WTC11 (cell line): ENCODE measurements around the gene PRR30. TPM values are rescaled to one million over a fixed set of nuclear protein-coding genes. Genes with fewer than 3 reads are reported as not detected.

Source experiments
- ATAC-seq: fragments of 200-7000 bp; cut with Tn5 transposase; 2 replicates; pipeline ENCODE4 v1.10.0; 2021; ENCODE audit warnings: mild to moderate bottlenecking, moderate library complexity
- CTCF ChIA-PET: fragments of 300-600 bp; sonication (Branson Sonifier 250); formaldehyde crosslinking; loops from one replicate; lab custom pipeline; 2021; ENCODE audit warnings: antibody characterized with exemption; lab: Charles Lee
- POLR2A ChIA-PET: fragments of 350-600 bp; sonication (Branson Sonifier 250); formaldehyde crosslinking; loops from one replicate; lab custom pipeline; 2021; ENCODE audit warnings: antibody characterized with exemption; lab: Charles Lee
- DNase-seq: peaks from one replicate; pipeline ENCODE4 v3.0.0; 2021; ENCODE audit warnings: low spot score
- H3K27ac Mint-ChIP-seq: 2 replicates; pipeline ENCODE4 v1.8.0; 2021; ENCODE audit warnings: mixed read lengths
- H3K27me3 Mint-ChIP-seq: 2 replicates; pipeline ENCODE4 v1.8.0; 2021; ENCODE audit warnings: low read depth, mild to moderate bottlenecking, moderate library complexity, mixed read lengths
- H3K36me3 Mint-ChIP-seq: 2 replicates; pipeline ENCODE4 v1.8.0; 2021; ENCODE audit warnings: mixed read lengths
- H3K4me1 Mint-ChIP-seq: 2 replicates; pipeline ENCODE4 v1.8.0; 2022; ENCODE audit warnings: mixed read lengths
- H3K4me3 Mint-ChIP-seq: 2 replicates; pipeline ENCODE4 v1.8.0; 2021; ENCODE audit warnings: mild to moderate bottlenecking, moderate library complexity, mixed read lengths
- H3K9me3 Mint-ChIP-seq: 2 replicates; pipeline ENCODE4 v1.8.0; 2021; ENCODE audit warnings: mixed read lengths
- ESRRA ChIP-seq: sonication (generic); formaldehyde crosslinking; IDR thresholded peaks from 2 replicates; pipeline ENCODE4 v1.8.1; 2022; ENCODE audit warnings: mild to moderate bottlenecking, missing genetic modification reagents, borderline replicate concordance
- FOXK1 ChIP-seq: sonication (generic); formaldehyde crosslinking; IDR thresholded peaks from 2 replicates; pipeline ENCODE4 v1.8.0; 2022; ENCODE audit warnings: mild to moderate bottlenecking, moderate library complexity, missing genetic modification reagents
- GABPB1 ChIP-seq: sonication (generic); formaldehyde crosslinking; IDR thresholded peaks from 2 replicates; pipeline ENCODE4 v1.8.1; 2023; ENCODE audit warnings: mild to moderate bottlenecking, missing genetic modification reagents
- IRF2 ChIP-seq: sonication (generic); formaldehyde crosslinking; IDR thresholded peaks from 2 replicates; pipeline ENCODE4 v1.8.0; 2022; ENCODE audit warnings: low read depth, missing genetic modification reagents, borderline replicate concordance
- MXD4 ChIP-seq: fragments of 250-450 bp; sonication (Bioruptor Pico); IDR thresholded peaks from 2 replicates; pipeline ENCODE4 v1.8.0; 2021; ENCODE audit warnings: mild to moderate bottlenecking, moderate library complexity, borderline replicate concordance
- NR2C2 ChIP-seq: sonication (generic); formaldehyde crosslinking; IDR thresholded peaks from 2 replicates; pipeline ENCODE4 v1.8.0; 2022; ENCODE audit warnings: mild to moderate bottlenecking, missing genetic modification reagents
- RELA ChIP-seq: sonication (generic); formaldehyde crosslinking; IDR thresholded peaks from 2 replicates; pipeline ENCODE4 v1.8.1; 2022; ENCODE audit warnings: missing genetic modification reagents, mild to moderate bottlenecking, borderline replicate concordance
- RORB ChIP-seq: fragments of 250-450 bp; sonication (Bioruptor Pico); IDR thresholded peaks from 2 replicates; pipeline ENCODE4 v1.9.0; 2021; ENCODE audit warnings: mild to moderate bottlenecking
- SP1 ChIP-seq: sonication (generic); formaldehyde crosslinking; conservative IDR thresholded peaks from 2 replicates; pipeline ENCODE4 v1.8.1; 2022; ENCODE audit warnings: missing genetic modification reagents
- ZBTB21 ChIP-seq: sonication (generic); formaldehyde crosslinking; IDR thresholded peaks from 2 replicates; pipeline ENCODE4 v1.8.1; 2023; ENCODE audit warnings: mild to moderate bottlenecking, missing genetic modification reagents, borderline replicate concordance
- ZNF121 ChIP-seq: sonication (generic); formaldehyde crosslinking; IDR thresholded peaks from 2 replicates; pipeline ENCODE4 v1.8.0; 2023; ENCODE audit warnings: missing genetic modification reagents
- ZNF232 ChIP-seq: sonication (generic); formaldehyde crosslinking; IDR thresholded peaks from 2 replicates; pipeline ENCODE4 v1.8.0; 2022; ENCODE audit warnings: mild to moderate bottlenecking, missing genetic modification reagents
- ZNF396 ChIP-seq: fragments of 250-450 bp; sonication (Bioruptor Pico); IDR thresholded peaks from 2 replicates; pipeline ENCODE4 v1.8.0; 2021; ENCODE audit warnings: mild to moderate bottlenecking, moderate library complexity, borderline replicate concordance
- ZNF423 ChIP-seq: fragments of 250-450 bp; sonication (Bioruptor Pico); IDR thresholded peaks from 2 replicates; pipeline ENCODE4 v2.1.2; 2022; ENCODE audit warnings: mild to moderate bottlenecking, moderate library complexity
- ZNF671 ChIP-seq: fragments of 250-450 bp; sonication (Bioruptor Pico); IDR thresholded peaks from 2 replicates; pipeline ENCODE4 v1.8.0; 2021; ENCODE audit warnings: mild to moderate bottlenecking
- total RNA-seq: library from RNA; stranded (reverse); gene quantifications from 3 replicates; pipeline ENCODE4 v1.2.3, GENCODE V29; 2021
- TF ChIP-seq, protein P1 (sequence below): fragments of 250-450 bp; sonication (Bioruptor Pico); IDR thresholded peaks from 2 replicates; pipeline ENCODE4 v1.8.0; 2021; ENCODE audit warnings: mild to moderate bottlenecking
- TF ChIP-seq, protein P2 (sequence below): sonication (generic); formaldehyde crosslinking; IDR thresholded peaks from 2 replicates; pipeline ENCODE4 v1.8.1; 2022; ENCODE audit warnings: low read depth, missing genetic modification reagents, borderline replicate concordance
- TF ChIP-seq, protein P3 (sequence below): sonication (generic); formaldehyde crosslinking; IDR thresholded peaks from 2 replicates; pipeline ENCODE4 v1.8.0; 2022; ENCODE audit warnings: mild to moderate bottlenecking, missing genetic modification reagents
- TF ChIP-seq, protein P4 (sequence below): sonication (generic); formaldehyde crosslinking; IDR thresholded peaks from 2 replicates; pipeline ENCODE4 v1.8.0; 2022; ENCODE audit warnings: missing genetic modification reagents
- TF ChIP-seq, protein P5 (sequence below): sonication (generic); formaldehyde crosslinking; IDR thresholded peaks from 2 replicates; pipeline ENCODE4 v1.8.1; 2023; ENCODE audit warnings: mild to moderate bottlenecking, missing genetic modification reagents, moderate library complexity
- TF ChIP-seq, protein P6 (sequence below): fragments of 250-450 bp; sonication (Bioruptor Pico); IDR thresholded peaks from 2 replicates; pipeline ENCODE4 v1.9.0; 2021; ENCODE audit warnings: mild to moderate bottlenecking, borderline replicate concordance

Gene PRR30
- total RNA-seq, 1 experiment from 2014 or later: not detected

DNA sequence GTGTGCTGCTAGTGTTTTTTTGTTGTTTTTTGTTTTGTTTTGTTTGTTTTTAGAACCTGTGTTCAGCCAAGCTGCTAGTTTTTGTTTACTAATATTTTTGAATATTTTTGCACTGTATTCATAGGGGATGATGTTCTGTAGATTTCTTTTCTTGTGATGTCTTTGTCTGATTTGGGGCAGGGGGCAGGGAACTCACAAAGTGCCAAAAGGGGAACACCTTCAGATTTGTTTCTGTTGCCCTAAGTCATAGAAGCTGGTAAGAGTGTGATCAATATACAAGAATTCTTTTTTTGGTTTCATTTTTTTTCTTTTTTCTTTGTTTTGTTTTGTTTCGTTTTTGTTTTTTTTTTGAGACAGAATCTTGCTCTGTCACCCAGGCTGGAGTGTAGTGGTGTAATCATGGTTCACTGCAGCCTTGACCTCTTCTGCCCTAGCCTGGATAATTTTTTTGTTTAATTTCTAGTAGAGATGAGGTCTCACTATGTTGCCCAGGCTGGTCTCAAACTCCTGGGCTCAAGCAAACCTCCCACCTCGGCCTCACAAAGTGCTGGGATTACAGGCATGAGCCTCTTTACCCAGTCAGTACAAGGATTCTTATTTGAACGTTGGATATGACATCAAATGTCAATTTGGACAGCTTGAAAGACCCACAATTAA lies 40.3 kb upstream of the PRR30 start:
- POLR2A ChIA-PET: no interaction called here
- no peaks in the 10 kb centered on the region for H3K4me1 Mint-ChIP-seq
- CTCF ChIA-PET: interaction anchor here (0.6 kb wide), 1 partner anchor 10 kb away, joined by 3 read pairs; no protein-coding TSS in a partner anchor
- no peak overlapping the region for H3K27ac Mint-ChIP-seq
- ATAC-seq (no peak), DNase-seq (no peak)
- H3K9me3 Mint-ChIP-seq: 0 out of 2 replicates have a peak, but pooled peaks cover 5% of the 10 kb centered on the region
- peaks cover 6% of the 10 kb centered on the region for H3K27me3 Mint-ChIP-seq
- no peak overlapping the region for H3K4me3 Mint-ChIP-seq
- TF ChIP-seq MXD4 (CRISPR knock-in tag) (no peak), RELA (CRISPR knock-in tag) (no peak), ZNF396 (CRISPR knock-in tag) (no peak), GABPB1 (CRISPR knock-in tag) (peak; percentile 20; the same call in 1 of the 2 replicates), RORB (CRISPR knock-in tag) (no peak)
- TF ChIP-seq, protein P1, sequence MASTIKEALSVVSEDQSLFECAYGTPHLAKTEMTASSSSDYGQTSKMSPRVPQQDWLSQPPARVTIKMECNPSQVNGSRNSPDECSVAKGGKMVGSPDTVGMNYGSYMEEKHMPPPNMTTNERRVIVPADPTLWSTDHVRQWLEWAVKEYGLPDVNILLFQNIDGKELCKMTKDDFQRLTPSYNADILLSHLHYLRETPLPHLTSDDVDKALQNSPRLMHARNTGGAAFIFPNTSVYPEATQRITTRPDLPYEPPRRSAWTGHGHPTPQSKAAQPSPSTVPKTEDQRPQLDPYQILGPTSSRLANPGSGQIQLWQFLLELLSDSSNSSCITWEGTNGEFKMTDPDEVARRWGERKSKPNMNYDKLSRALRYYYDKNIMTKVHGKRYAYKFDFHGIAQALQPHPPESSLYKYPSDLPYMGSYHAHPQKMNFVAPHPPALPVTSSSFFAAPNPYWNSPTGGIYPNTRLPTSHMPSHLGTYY: no peak
- no peaks in the 10 kb centered on the region for H3K36me3 Mint-ChIP-seq

DNA sequence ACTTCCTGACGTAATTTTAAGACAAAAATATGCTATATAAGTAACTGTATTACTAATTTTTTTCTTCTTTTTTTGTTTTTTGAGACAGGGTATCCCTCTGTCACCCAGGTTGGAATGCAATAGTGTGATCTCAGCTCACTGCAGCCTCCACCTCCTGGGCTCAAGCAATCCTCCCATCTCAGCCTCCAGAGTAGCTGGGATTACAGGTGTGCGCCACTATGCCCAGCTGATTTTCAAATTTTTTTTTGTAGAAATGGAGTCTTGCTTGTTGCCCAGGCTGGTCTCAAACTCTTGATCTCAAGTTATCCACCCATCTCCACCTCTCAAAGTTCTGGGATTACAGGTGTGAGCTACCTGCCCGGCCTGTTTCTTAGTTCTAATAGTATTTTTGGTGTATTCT lies 39.3 kb upstream of the PRR30 start:
- ATAC-seq: no peak
- CTCF ChIA-PET: interaction anchor here (1.1 kb wide), 1 partner anchor 13 kb away, joined by 4 read pairs; no protein-coding TSS in a partner anchor
- Mint-ChIP-seq H3K4me1 (no peaks in the 10 kb centered on the region), H3K27ac (no peak overlapping the region)
- no peak for TF ChIP-seq ZNF423 (CRISPR knock-in tag)
- no peak for TF ChIP-seq ZNF121 (CRISPR knock-in tag)
- TF ChIP-seq, protein P2, sequence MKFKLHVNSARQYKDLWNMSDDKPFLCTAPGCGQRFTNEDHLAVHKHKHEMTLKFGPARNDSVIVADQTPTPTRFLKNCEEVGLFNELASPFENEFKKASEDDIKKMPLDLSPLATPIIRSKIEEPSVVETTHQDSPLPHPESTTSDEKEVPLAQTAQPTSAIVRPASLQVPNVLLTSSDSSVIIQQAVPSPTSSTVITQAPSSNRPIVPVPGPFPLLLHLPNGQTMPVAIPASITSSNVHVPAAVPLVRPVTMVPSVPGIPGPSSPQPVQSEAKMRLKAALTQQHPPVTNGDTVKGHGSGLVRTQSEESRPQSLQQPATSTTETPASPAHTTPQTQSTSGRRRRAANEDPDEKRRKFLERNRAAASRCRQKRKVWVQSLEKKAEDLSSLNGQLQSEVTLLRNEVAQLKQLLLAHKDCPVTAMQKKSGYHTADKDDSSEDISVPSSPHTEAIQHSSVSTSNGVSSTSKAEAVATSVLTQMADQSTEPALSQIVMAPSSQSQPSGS: no peak
- TF ChIP-seq, protein P3, sequence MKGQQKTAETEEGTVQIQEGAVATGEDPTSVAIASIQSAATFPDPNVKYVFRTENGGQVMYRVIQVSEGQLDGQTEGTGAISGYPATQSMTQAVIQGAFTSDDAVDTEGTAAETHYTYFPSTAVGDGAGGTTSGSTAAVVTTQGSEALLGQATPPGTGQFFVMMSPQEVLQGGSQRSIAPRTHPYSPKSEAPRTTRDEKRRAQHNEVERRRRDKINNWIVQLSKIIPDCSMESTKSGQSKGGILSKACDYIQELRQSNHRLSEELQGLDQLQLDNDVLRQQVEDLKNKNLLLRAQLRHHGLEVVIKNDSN (CRISPR knock-in tag): no peak
- TF ChIP-seq ESRRA: no peak
- no peak for TF ChIP-seq SP1 (CRISPR knock-in tag)
- TF ChIP-seq, protein P4, sequence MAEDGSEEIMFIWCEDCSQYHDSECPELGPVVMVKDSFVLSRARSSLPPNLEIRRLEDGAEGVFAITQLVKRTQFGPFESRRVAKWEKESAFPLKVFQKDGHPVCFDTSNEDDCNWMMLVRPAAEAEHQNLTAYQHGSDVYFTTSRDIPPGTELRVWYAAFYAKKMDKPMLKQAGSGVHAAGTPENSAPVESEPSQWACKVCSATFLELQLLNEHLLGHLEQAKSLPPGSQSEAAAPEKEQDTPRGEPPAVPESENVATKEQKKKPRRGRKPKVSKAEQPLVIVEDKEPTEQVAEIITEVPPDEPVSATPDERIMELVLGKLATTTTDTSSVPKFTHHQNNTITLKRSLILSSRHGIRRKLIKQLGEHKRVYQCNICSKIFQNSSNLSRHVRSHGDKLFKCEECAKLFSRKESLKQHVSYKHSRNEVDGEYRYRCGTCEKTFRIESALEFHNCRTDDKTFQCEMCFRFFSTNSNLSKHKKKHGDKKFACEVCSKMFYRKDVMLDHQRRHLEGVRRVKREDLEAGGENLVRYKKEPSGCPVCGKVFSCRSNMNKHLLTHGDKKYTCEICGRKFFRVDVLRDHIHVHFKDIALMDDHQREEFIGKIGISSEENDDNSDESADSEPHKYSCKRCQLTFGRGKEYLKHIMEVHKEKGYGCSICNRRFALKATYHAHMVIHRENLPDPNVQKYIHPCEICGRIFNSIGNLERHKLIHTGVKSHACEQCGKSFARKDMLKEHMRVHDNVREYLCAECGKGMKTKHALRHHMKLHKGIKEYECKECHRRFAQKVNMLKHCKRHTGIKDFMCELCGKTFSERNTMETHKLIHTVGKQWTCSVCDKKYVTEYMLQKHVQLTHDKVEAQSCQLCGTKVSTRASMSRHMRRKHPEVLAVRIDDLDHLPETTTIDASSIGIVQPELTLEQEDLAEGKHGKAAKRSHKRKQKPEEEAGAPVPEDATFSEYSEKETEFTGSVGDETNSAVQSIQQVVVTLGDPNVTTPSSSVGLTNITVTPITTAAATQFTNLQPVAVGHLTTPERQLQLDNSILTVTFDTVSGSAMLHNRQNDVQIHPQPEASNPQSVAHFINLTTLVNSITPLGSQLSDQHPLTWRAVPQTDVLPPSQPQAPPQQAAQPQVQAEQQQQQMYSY (CRISPR knock-in tag): no peak
- TF ChIP-seq NR2C2 (CRISPR knock-in tag): no peak
- TF ChIP-seq, protein P1: no peak
- TF ChIP-seq ZNF671 (CRISPR knock-in tag): no peak
- no peak for TF ChIP-seq IRF2 (CRISPR knock-in tag)
- no peak for TF ChIP-seq ZNF232
- no peak for TF ChIP-seq ZBTB21
- TF ChIP-seq, protein P5, sequence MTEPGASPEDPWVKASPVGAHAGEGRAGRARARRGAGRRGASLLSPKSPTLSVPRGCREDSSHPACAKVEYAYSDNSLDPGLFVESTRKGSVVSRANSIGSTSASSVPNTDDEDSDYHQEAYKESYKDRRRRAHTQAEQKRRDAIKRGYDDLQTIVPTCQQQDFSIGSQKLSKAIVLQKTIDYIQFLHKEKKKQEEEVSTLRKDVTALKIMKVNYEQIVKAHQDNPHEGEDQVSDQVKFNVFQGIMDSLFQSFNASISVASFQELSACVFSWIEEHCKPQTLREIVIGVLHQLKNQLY (CRISPR knock-in tag): no peak
- TF ChIP-seq ZNF396 (CRISPR knock-in tag): no peak
- TF ChIP-seq, protein P6, sequence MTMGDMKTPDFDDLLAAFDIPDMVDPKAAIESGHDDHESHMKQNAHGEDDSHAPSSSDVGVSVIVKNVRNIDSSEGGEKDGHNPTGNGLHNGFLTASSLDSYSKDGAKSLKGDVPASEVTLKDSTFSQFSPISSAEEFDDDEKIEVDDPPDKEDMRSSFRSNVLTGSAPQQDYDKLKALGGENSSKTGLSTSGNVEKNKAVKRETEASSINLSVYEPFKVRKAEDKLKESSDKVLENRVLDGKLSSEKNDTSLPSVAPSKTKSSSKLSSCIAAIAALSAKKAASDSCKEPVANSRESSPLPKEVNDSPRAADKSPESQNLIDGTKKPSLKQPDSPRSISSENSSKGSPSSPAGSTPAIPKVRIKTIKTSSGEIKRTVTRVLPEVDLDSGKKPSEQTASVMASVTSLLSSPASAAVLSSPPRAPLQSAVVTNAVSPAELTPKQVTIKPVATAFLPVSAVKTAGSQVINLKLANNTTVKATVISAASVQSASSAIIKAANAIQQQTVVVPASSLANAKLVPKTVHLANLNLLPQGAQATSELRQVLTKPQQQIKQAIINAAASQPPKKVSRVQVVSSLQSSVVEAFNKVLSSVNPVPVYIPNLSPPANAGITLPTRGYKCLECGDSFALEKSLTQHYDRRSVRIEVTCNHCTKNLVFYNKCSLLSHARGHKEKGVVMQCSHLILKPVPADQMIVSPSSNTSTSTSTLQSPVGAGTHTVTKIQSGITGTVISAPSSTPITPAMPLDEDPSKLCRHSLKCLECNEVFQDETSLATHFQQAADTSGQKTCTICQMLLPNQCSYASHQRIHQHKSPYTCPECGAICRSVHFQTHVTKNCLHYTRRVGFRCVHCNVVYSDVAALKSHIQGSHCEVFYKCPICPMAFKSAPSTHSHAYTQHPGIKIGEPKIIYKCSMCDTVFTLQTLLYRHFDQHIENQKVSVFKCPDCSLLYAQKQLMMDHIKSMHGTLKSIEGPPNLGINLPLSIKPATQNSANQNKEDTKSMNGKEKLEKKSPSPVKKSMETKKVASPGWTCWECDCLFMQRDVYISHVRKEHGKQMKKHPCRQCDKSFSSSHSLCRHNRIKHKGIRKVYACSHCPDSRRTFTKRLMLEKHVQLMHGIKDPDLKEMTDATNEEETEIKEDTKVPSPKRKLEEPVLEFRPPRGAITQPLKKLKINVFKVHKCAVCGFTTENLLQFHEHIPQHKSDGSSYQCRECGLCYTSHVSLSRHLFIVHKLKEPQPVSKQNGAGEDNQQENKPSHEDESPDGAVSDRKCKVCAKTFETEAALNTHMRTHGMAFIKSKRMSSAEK: no peak
- TF ChIP-seq FOXK1: no peak
- TF ChIP-seq, all 79 proteins: peak for 0
- POLR2A ChIA-PET: no interaction called here
- Mint-ChIP-seq H3K9me3 (no peaks in the 10 kb centered on the region), H3K4me3 (no peak overlapping the region), H3K36me3 (no peaks in the 10 kb centered on the region), H3K27me3 (peaks cover 6% of the 10 kb centered on the region)
- no peak for DNase-seq
